ENCODE results near the gene EMC9.

EMC9 gene

GRCh38 chr14:24131549-24131966 lies 9.8 kb downstream of the EMC9 start:
- no peak for TF ChIP-seq FOXP2 (optimal IDR thresholded peaks at IDR 0.05; ENCODE audit: borderline replicate concordance, extremely low read depth, extremely low read length, insufficient read depth)
- TF ChIP-seq POLR2AphosphoS5 (IDR thresholded peaks at IDR 0.05; ENCODE audit: low read depth, low read length), result no peak
- no peak for TF ChIP-seq TAF1 (IDR thresholded peaks at IDR 0.05; ENCODE audit: borderline replicate concordance, insufficient read depth, low read length)
- TF ChIP-seq SIN3A (IDR thresholded peaks at IDR 0.05; ENCODE audit: borderline replicate concordance, insufficient read depth, low read length), result no peak
- no peak for TF ChIP-seq REST (IDR thresholded peaks at IDR 0.05; ENCODE audit: insufficient read depth in 1 of 2, low read depth in 2 of 2, low read length in 2 of 2)

- TF ChIP-seq REST (IDR thresholded peaks at IDR 0.05; ENCODE audit: insufficient read depth in 1 of 2, low read depth in 2 of 2, low read length in 2 of 2), result no peak
- no peak for TF ChIP-seq TAF1 (IDR thresholded peaks at IDR 0.05; ENCODE audit: borderline replicate concordance, insufficient read depth, low read length)
- no peak for TF ChIP-seq SIN3A (IDR thresholded peaks at IDR 0.05; ENCODE audit: borderline replicate concordance, insufficient read depth, low read length)
- no peak for TF ChIP-seq FOXP2 (optimal IDR thresholded peaks at IDR 0.05; ENCODE audit: borderline replicate concordance, extremely low read depth, extremely low read length, insufficient read depth)
- no peak for TF ChIP-seq POLR2AphosphoS5 (IDR thresholded peaks at IDR 0.05; ENCODE audit: low read depth, low read length)
Observed at GRCh38 chr14:24130717-24131548, 10.5 kb downstream of the EMC9 start.

- TF ChIP-seq FOXP2 (optimal IDR thresholded peaks at IDR 0.05; ENCODE audit: borderline replicate concordance, extremely low read depth, extremely low read length, insufficient read depth) (no peak), REST (IDR thresholded peaks at IDR 0.05; ENCODE audit: insufficient read depth in 1 of 2, low read depth in 2 of 2, low read length in 2 of 2) (no peak), POLR2AphosphoS5 (IDR thresholded peaks at IDR 0.05; ENCODE audit: low read depth, low read length) (no peak), SIN3A (IDR thresholded peaks at IDR 0.05; ENCODE audit: borderline replicate concordance, insufficient read depth, low read length) (no peak), TAF1 (IDR thresholded peaks at IDR 0.05; ENCODE audit: borderline replicate concordance, insufficient read depth, low read length) (no peak)
Observed at GRCh38 chr14:24130380-24130716, 11.0 kb downstream of the EMC9 start, which contains the start of gene FITM1. Gene FITM1 (plus strand): TSS chr14:24130659. CDS start chr14:24131564, 905 bp downstream.

GRCh38 chr14:24129410-24129998 lies 11.9 kb downstream of the EMC9 start:
- TF ChIP-seq POLR2AphosphoS5 (IDR thresholded peaks at IDR 0.05; ENCODE audit: low read depth, low read length) (no peak), REST (IDR thresholded peaks at IDR 0.05; ENCODE audit: insufficient read depth in 1 of 2, low read depth in 2 of 2, low read length in 2 of 2) (no peak), TAF1 (IDR thresholded peaks at IDR 0.05; ENCODE audit: borderline replicate concordance, insufficient read depth, low read length) (no peak)

Data from PFSK-1 (cell line).